ENCODE results near the gene NCKAP5L. TPM values are rescaled to one million over a fixed set of nuclear protein-coding genes. Genes with fewer than 3 reads are reported as not detected.

NCKAP5L gene
- total RNA-seq, 2 donors from 2014 or later = 5.4 to 5.6 TPM

DNA sequence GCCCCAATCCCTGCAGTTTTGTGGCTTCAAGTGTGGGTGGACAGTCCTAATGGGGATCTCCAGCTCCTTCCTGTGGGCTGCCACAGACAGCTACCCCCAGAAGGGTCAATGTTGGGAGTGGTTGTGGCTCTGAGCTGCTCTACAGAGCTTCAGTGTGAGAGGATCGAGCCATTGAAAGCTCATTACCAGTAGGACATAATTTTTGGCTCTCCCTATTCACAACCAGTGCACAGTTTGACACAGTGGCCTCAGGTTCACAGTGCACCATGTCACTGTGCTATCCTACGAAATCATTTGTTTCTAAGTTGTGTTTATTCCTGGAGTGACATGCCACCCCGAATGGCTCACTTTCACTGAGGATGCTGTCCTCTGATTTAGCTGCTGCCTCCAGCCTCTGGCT lies 64.1 kb downstream of the NCKAP5L start:
- peaks cover 17 to 41% of the 10 kb centered on the region in 2 donors for H3K36me3 Mint-ChIP-seq (ENCODE audit: insufficient read depth in 2 of 2)
- DNase-seq (no peak), ATAC-seq (replicated peaks in 1 of 2) (no peak)
- H3K27ac Mint-ChIP-seq = peak overlapping the region; percentile 97
- H3K27me3 Mint-ChIP-seq (ENCODE audit: low read depth) = no peaks in the 10 kb centered on the region
- peak overlapping the region in 1 of 2 donors; percentile 84 for H3K4me3 Mint-ChIP-seq
- H3K9me3 Mint-ChIP-seq = no peaks in the 10 kb centered on the region
- H3K4me1 Mint-ChIP-seq (ENCODE audit: low read depth) = peaks cover 69% of the 10 kb centered on the region

DNA sequence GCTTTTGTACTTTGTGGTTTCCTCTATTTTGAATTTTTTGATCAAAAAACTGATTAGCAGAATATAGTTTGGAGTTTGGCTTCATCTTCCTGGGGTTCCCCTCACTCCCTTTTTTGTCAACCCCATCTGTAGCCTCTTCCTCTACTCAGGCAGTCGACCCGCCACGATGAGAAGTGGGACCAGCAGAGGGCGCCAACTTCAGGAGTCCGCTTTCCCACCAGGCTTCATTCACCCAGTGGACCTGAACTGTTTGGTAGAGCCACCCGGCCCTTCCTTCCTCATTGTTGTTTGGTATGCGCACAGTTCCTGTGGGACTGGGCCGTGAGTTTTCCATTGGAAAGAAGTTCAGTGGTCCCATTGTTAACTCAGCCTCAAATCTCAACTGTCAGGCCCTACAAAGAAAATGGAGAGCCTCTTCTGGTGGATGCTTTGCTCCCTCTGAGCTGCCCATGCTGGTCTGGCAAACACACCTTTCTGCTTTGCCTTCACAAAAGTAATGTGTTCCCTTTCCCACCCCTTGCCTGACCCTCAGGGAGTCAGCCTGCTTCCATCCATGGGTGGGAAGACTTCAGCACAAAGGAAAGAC lies 65.1 kb downstream of the NCKAP5L start:
- Mint-ChIP-seq H3K4me3 (peak overlapping the region; percentile 70 to 84), H3K9me3 (no peaks in the 10 kb centered on the region), H3K4me1 (ENCODE audit: low read depth) (peaks cover 78% of the 10 kb centered on the region), H3K27me3 (ENCODE audit: low read depth) (no peaks in the 10 kb centered on the region), H3K27ac (peak overlapping the region; percentile 97), H3K36me3 (ENCODE audit: insufficient read depth in 2 of 2) (peaks cover 26 to 48% of the 10 kb centered on the region in 2 donors)
- DNase-seq (peak; percentile 81 to 82), ATAC-seq (replicated peaks in 1 of 2) (peak; percentile 42 to 62)

DNA sequence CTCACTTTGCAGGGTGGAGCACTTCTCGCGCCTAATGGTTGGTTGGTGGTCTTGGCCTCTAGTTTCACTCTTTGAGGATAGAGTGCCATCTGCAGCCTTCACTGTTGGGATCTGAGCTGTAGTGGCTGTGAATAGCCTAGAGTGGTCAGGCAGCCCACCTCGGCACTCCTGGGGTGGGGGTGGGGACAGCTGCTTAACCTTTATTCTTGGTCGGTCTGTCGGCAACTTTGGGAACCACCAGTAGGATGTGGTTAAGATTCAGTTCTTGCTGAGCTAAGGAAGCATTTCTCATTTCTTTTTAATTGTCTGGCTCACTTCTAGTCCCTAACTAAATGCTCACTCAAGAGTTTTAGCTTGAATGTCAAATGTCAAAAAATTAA lies 65.8 kb downstream of the NCKAP5L start:
- H3K4me1 Mint-ChIP-seq (ENCODE audit: low read depth) = peaks cover 73% of the 10 kb centered on the region
- peaks cover 32 to 55% of the 10 kb centered on the region in 2 donors for H3K36me3 Mint-ChIP-seq (ENCODE audit: insufficient read depth in 2 of 2)
- DNase-seq (peak in 1 of 2 donors; percentile 39), ATAC-seq (replicated peaks in 1 of 2) (peak; percentile 39 to 42)
- peak overlapping the region; percentile 70 to 84 for H3K4me3 Mint-ChIP-seq
- peak overlapping the region; percentile 97 for H3K27ac Mint-ChIP-seq
- no peaks in the 10 kb centered on the region for H3K9me3 Mint-ChIP-seq
- H3K27me3 Mint-ChIP-seq (ENCODE audit: low read depth) = no peaks in the 10 kb centered on the region

DNA sequence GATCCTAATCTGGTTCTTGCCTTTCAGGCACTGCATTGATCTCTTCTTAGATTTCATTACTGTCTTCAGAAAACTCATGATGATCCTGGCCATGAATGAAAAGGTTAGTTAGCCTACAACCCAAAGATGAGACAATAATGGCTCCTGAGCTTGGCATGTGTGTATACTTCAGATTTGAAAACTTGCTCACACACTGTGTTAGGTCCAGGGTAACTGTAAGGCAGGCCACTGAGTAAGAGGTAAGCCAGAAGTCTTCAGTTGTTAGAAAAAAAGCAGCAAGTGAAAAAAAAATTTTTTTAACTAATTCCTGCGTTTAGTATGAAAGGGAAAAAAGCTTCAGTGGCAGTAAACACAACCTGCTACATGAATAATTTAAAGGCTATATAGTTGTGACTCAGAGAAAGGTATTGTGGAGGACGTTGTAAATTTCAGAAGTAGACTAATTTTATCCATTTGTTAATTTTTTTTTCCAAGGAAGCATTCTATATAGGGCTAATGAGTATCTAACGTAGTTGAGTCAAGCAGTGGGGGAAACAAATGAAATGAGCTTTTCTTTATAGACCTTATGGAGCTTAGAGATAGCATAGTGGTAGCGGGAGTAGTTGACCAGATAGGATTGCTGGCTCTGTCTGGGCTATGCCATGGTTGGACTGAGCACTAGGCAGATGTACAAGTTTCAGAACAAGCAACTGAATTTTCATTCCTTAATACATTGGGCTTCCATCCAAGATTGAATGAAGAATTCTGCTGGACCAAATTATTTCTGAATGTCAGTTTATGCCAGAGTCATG lies 66.3 kb downstream of the NCKAP5L start:
- no peaks in the 10 kb centered on the region for H3K27me3 Mint-ChIP-seq (ENCODE audit: low read depth)
- DNase-seq (no peak), ATAC-seq (replicated peaks in 1 of 2) (peak; percentile 51 to 58)
- H3K4me1 Mint-ChIP-seq (ENCODE audit: low read depth) = peaks cover 67% of the 10 kb centered on the region
- H3K27ac Mint-ChIP-seq = peak overlapping the region; percentile 97
- peak overlapping the region; percentile 26 to 84 for H3K4me3 Mint-ChIP-seq
- peaks cover 34 to 61% of the 10 kb centered on the region in 2 donors for H3K36me3 Mint-ChIP-seq (ENCODE audit: insufficient read depth in 2 of 2)
- H3K9me3 Mint-ChIP-seq = no peaks in the 10 kb centered on the region

DNA sequence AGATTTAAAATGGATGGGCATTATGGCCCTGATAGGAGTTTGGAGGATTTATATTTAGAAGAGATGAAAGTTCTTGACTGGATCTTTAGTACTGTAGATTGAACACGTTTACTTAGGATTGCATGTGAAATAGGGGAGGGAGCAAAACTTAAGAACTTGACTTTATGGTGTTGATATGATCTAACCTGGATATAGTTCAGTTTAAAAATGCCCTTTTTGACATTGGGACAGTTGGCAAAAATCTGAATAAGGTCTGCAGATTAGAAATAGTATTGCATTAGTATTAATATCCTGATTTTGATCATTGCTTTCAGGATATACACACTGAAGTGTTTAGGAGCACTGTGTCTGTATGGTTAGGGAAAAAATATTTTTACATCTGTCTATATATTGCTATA lies 77.2 kb downstream of the NCKAP5L start:
- no peaks in the 10 kb centered on the region for H3K9me3 Mint-ChIP-seq
- H3K4me3 Mint-ChIP-seq = peak overlapping the region; percentile 79 to 88
- no peak for ATAC-seq (replicated peaks in 1 of 2)
- no peak for DNase-seq
- H3K36me3 Mint-ChIP-seq (ENCODE audit: insufficient read depth in 2 of 2) = peaks cover 28 to 56% of the 10 kb centered on the region in 2 donors
- H3K4me1 Mint-ChIP-seq (ENCODE audit: low read depth) = peaks cover 95% of the 10 kb centered on the region
- peak overlapping the region; percentile 94 for H3K27ac Mint-ChIP-seq
- H3K27me3 Mint-ChIP-seq (ENCODE audit: low read depth) = no peaks in the 10 kb centered on the region

DNA sequence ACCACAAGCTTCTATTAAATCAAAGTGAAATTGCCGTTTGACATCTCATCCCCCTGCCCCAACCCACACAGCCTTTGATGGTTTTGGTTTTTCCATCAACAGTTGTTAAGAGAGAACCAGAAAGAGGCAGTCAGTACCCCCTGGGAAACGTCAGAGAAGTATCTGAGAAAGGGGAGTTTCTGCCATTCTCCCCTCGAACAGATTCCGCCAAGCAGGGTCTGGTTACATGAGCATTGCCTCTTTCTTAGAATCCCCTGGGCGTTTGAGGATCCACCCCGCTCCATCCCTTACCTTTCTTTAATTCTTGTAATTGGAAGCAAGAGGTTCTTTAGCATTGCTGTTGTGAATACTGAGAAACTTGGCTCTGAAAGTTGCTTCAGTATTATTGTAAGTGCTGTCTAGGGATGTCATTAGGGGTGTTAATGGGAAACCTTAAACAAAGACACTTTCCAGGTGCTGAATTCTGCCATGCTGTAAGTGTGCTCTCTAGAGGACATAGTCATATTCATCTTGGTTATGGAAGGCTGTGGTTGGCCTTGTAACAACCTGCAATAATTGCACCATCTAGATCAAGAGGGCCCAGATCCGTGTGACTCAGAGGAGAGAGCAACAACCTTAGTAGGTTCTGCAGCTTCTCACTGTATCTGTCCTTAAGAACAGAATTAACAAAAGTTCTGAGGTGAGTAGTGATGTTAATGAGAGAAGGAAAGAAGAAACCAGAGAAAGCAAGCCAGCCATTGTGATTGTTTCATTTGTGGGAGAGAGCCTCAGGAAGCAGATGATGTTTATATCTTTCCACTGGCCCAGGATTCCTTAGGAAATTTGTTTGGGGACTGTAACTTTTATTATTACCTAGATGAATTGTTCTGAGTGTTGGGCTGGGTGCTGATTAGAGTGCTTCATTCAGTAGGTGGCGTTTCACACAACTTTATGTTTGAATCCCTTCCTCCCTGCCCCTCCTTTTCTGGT lies 77.9 kb downstream of the NCKAP5L start:
- DNase-seq (peak; percentile 75 to 77), ATAC-seq (replicated peaks in 1 of 2) (peak; percentile 88 to 89)
- no peaks in the 10 kb centered on the region for H3K9me3 Mint-ChIP-seq
- peak overlapping the region; percentile 79 to 88 for H3K4me3 Mint-ChIP-seq
- H3K27ac Mint-ChIP-seq = peak overlapping the region; percentile 94
- H3K27me3 Mint-ChIP-seq (ENCODE audit: low read depth) = no peaks in the 10 kb centered on the region
- peaks cover 99% of the 10 kb centered on the region for H3K4me1 Mint-ChIP-seq (ENCODE audit: low read depth)
- H3K36me3 Mint-ChIP-seq (ENCODE audit: insufficient read depth in 2 of 2) = peaks cover 25 to 53% of the 10 kb centered on the region in 2 donors

DNA sequence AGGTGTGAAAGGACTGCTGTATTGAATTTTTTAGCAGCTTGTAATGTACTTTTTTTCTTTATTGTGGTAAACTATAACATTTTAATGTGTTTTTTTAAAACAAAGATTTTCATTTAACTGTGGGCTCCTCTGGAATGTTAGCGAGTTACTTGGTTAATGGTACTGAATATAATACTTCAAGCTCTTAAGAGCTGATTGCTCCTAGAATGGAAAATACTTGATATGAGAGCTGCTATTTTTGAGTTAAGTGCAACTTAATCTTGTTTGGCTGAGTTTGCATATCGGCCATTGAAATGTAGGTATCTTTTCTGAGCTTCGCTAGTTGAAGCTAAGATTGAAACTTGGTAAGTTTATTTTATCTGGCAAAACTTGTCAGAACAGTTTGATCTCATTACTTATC lies 79.4 kb downstream of the NCKAP5L start:
- ATAC-seq (replicated peaks in 1 of 2) (no peak), DNase-seq (no peak)
- H3K27me3 Mint-ChIP-seq (ENCODE audit: low read depth) = no peaks in the 10 kb centered on the region
- H3K36me3 Mint-ChIP-seq (ENCODE audit: insufficient read depth in 2 of 2) = peaks cover 23 to 51% of the 10 kb centered on the region in 2 donors
- peak overlapping the region; percentile 94 for H3K27ac Mint-ChIP-seq
- H3K4me1 Mint-ChIP-seq (ENCODE audit: low read depth) = peaks cover 100% of the 10 kb centered on the region
- H3K9me3 Mint-ChIP-seq = no peaks in the 10 kb centered on the region
- peak overlapping the region; percentile 79 to 88 for H3K4me3 Mint-ChIP-seq

DNA sequence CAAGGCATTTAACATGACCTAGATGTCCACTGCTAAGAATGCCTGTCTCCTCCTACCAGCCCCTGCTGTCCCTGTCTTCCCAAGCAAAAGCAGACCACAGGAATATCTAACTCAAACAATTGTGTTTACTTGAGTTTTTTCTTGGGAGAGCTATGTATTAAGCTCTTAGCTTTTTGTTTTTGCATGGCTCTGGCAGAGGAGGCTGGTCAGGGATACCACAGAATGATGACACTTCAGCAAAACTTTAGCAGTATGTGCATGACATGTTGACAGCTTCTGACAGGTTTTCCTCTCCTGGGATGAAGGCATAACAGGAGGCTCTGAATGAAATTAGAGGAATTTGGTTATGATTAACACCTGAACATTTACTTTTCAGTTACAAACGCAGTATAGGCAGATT lies 79.9 kb downstream of the NCKAP5L start:
- no peak for DNase-seq
- Mint-ChIP-seq H3K27ac (peak overlapping the region; percentile 94), H3K36me3 (ENCODE audit: insufficient read depth in 2 of 2) (peaks cover 22 to 51% of the 10 kb centered on the region in 2 donors), H3K4me1 (ENCODE audit: low read depth) (peaks cover 100% of the 10 kb centered on the region), H3K27me3 (ENCODE audit: low read depth) (no peaks in the 10 kb centered on the region), H3K4me3 (peak overlapping the region; percentile 79 to 88), H3K9me3 (no peaks in the 10 kb centered on the region)
- ATAC-seq (replicated peaks in 1 of 2) = no peak

DNA sequence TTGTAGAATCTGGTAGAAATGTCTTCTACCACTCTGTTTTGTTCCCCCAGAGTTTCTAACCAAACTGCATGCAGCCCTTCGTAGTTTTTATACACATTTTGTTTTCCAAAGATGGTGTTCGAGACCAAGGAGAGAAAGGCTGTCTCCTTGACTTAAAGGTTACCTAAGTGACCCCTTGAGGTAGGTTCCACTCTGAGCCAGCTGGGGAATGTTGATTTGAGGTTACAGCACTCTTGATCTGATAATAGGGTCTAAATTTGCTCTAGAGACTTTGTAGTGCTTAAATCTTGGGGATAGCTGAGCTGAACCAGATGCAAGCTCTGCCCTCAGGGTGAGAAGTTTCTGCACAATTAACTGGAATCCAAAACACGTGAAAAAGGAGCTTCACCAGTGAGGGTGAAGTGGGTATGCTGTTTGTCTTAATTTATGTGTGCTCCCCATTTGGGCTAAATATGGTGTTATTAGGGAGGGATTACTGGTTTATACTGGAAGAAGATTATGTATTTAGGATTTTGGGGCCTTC lies 83.8 kb downstream of the NCKAP5L start:
- H3K4me1 Mint-ChIP-seq (ENCODE audit: low read depth) = peaks cover 75% of the 10 kb centered on the region
- DNase-seq (no peak), ATAC-seq (replicated peaks in 1 of 2) (no peak)
- no peaks in the 10 kb centered on the region for H3K9me3 Mint-ChIP-seq
- no peaks in the 10 kb centered on the region for H3K27me3 Mint-ChIP-seq (ENCODE audit: low read depth)
- peaks cover 21 to 40% of the 10 kb centered on the region in 2 donors for H3K36me3 Mint-ChIP-seq (ENCODE audit: insufficient read depth in 2 of 2)
- H3K27ac Mint-ChIP-seq = peak overlapping the region; percentile 95
- peak overlapping the region; percentile 59 to 88 for H3K4me3 Mint-ChIP-seq

DNA sequence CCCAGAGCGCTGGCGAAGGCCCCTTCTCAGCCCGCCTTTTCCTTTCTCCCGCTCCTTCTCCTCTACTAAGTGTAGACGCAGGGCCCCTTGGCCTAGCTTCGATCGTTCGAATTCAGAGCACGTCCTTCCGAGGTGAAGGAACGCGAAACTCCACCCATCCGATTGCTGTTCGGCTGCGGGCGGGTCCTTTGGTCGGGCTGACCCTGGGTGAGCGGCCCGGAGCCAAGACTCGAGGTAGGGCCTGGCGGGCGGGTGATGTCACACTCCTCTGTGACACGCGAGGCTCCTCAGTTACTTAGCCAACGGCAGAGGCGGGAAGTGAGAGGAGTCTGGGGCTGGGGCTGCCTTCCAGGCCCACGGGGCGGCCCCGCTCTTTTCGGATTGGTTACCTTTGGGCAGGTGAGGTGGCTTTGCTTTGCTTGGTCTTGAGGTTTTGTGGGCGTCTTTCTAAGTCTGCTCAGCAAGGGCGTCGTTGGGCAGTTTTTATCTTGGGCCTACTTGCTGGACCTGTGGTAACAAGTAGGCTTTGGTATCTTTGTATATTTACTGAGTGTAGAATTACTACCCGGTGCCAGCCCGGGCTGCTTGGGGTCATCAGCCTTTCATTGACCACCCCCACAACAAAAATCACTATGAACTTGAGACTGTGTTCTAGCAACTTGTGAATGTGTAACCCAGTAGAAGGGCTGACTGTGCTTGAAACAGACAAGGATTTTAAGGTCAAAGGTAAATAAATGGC lies 86.2 kb downstream of the NCKAP5L start:
- Mint-ChIP-seq H3K4me3 (peak overlapping the region; percentile 88 to 89), H3K27ac (peak overlapping the region; percentile 95), H3K27me3 (ENCODE audit: low read depth) (no peaks in the 10 kb centered on the region), H3K36me3 (ENCODE audit: insufficient read depth in 2 of 2) (peaks cover 21 to 33% of the 10 kb centered on the region in 2 donors), H3K9me3 (no peaks in the 10 kb centered on the region), H3K4me1 (ENCODE audit: low read depth) (peaks cover 51% of the 10 kb centered on the region)
- ATAC-seq (replicated peaks in 1 of 2) (peak; percentile 82 to 83), DNase-seq (peak; percentile 93 to 95)
